Stomach (tissue), 4 donors: Measurements from ENCODE around the gene KLF13.

Source experiments
- CTCF ChIP-seq, 7 experiments: fragments of 450-650 bp in 4 of 7; fragments of 200-600 bp in 3 of 7; sonication (generic) in 3 of 7; IDR thresholded peaks; one replicate each; pipeline ENCODE4 v1.5.1; 2016 to 2019; ENCODE audit warnings: antibody characterized with exemption in 7 of 7, control low read depth in 2 of 7, mild to moderate bottlenecking in 1 of 7
- POLR2A ChIP-seq, 4 donors: fragments of 450-650 bp; IDR thresholded peaks; one replicate each; pipeline ENCODE4 v1.6.1; 2016; ENCODE audit warnings: antibody characterized with exemption in 4 of 4, control low read depth in 2 of 4, mild to moderate bottlenecking in 1 of 4, moderate library complexity in 1 of 4

- TF ChIP-seq CTCF (IDR thresholded peaks at IDR 0.05) (no peak), POLR2A (IDR thresholded peaks at IDR 0.05) (no peak)
These were observed 4.1 kb upstream of the KLF13 start for GRCh38 chr15:31322504-31322903.
